HG02970 (cell line): Measurements from ENCODE around the gene LEMD2.

Source experiments
- ATAC-seq: cut with Tn5 transposase; IDR thresholded peaks from one replicate; pipeline ENCODE4 v1.9.1; 2021; ENCODE audit warnings: mild to moderate bottlenecking, moderate library complexity, moderate number of reproducible peaks; ENCODE audit not compliant: unreplicated experiment, low FRiP score

Gene LEMD2

DNA sequence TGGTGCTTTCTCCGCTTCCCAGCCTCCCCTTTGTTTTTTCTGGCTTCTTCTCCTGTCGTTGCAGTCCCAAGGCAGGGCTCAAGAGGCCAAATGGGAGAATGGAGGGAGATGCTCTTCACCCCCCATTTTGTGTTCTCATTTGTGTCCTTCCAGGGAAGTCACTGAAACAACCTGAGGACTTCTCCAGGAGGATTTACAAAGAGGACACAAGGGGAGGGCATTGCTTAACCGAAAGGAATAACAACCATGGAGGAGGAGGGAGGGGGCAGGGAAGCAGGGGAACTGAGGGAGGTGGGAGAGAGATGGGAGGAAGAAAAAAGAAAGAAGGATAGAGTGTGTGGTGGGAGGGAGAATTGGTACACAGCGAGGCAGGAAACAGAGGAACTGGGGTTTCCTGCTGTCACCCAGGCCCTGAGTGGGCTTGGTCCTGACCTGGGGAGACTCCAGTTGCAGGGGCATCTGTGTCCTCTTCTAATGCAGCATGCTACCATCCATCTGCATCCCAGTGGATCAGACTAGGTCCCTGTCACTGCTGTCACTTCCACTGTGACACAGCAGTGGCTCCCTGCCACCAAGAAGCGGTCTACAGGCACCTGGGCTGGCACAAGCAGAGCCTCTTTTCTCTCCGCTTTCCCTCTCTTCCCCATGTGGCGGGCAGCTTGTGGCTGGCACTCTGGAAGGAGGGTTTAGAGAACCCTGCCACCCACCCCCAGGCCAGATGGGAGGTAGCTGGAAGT, 32.0 kb upstream of the LEMD2 start:
- ATAC-seq = no peak

DNA sequence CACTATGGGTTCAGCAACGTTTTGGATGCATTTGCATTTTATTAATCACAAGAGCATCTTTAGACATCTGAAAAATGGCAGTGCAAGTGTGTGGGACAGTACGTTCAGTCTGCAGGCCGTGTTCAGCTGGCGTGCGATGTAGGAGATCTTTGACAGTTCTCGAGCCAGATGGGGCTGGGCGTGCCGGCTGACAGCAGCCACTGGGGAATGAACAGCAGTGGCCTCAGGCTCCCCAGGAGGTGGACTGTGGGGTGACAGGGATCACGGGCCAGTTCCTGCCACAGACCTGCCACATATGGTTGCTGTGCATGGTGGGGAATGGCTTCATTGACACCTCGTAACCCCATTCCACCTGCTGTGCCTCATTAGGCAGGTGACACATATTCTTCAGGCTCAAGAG, 31.3 kb upstream of the LEMD2 start:
- no peak for ATAC-seq

DNA sequence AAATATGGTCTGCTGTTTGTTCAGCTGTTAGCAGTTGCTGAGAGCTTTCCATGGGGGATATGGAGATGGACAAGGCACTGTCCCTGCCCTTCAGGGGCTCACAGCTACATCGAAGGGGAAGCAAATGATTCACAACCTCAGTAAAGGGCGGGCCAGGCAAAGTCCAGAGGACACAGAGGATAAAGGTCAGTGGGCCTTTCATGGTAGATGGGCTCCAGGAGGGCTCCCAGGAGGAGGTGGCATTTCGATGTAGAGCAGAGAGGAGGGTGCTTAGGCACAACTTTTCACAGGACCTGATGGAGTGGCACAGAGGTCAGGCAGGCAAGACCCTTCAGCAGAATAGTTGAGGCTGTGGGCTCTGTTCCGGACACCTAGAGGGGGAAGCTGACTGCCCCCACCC, 30.1 kb upstream of the LEMD2 start:
- no peak for ATAC-seq

DNA sequence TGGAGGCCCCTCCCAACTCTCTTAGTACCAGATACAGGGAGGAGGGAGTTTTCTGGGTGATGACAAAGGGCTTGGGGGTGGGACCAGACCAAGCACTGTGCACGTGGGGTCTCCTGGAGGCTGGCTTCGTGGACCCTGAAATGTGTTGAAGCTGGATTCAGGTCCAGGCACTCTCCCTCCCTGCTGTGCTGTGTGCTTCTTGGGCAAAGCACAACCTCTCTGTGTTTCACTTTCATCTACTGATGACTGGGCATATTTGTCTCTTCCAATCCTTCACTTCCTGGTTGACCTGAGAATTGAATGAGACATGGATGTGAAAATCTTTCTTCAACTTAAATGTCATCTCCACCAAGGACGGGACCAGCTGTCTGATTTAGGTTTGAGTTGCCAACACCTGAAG, 29.4 kb upstream of the LEMD2 start:
- no peak for ATAC-seq

DNA sequence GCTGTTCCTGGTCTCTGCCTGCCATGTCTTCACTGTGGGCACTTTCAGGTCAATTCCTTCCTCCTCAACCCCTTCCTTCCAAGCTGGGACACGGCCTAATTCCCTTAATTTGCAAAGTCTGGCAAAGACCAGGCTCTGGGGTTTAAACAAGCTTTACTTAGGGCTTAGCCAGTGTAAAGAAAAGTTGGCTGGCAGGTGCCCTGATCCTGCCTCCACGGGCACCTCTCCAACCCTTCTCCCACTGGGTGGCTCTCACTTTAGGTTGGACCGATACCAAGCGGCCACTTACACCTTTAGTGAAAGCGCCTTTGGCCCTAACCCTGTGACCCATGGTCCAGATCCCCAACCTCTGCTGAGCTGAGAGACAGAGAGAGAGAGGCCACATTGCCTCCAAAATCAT, 28.6 kb upstream of the LEMD2 start:
- ATAC-seq = no peak

DNA sequence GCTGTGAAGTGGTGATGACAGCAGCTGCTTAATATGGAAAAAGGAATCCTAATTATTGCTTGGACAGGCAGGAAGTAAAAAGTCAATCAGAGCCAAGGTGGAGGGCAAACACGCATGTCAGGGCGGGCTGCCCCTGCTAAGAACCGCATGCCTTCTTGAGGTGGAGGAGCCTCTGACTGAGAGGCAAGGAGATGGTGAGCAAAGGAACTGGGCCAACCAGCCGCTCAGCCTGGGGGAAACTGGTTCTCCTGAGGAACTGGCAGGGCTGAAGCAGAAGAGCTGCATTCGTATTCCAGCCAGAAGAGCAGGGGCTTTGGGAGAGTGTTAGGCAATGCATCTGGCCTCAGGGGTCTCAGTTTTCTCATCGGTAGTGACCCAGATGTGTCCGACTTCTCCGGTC, 28.0 kb upstream of the LEMD2 start:
- no peak for ATAC-seq

DNA sequence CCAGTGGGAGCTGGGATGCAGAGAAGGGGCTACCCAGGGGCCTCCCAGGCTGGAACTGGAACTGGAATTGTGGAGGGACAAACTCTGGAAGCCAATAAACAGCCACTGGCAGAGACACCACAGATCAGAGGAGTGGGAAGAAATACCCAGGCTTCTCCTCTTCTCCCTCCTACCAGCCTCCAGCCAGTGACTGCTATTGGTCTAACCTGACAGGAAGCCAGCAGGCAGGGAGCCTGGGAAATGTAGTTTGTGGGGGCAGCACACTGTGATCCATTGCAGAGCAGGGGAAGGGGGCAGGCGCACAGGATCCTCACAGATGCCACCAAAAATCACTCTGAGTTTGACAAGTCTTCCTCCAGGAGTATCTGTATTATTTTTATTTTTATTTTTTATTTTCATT, 26.9 kb upstream of the LEMD2 start:
- no peak for ATAC-seq

DNA sequence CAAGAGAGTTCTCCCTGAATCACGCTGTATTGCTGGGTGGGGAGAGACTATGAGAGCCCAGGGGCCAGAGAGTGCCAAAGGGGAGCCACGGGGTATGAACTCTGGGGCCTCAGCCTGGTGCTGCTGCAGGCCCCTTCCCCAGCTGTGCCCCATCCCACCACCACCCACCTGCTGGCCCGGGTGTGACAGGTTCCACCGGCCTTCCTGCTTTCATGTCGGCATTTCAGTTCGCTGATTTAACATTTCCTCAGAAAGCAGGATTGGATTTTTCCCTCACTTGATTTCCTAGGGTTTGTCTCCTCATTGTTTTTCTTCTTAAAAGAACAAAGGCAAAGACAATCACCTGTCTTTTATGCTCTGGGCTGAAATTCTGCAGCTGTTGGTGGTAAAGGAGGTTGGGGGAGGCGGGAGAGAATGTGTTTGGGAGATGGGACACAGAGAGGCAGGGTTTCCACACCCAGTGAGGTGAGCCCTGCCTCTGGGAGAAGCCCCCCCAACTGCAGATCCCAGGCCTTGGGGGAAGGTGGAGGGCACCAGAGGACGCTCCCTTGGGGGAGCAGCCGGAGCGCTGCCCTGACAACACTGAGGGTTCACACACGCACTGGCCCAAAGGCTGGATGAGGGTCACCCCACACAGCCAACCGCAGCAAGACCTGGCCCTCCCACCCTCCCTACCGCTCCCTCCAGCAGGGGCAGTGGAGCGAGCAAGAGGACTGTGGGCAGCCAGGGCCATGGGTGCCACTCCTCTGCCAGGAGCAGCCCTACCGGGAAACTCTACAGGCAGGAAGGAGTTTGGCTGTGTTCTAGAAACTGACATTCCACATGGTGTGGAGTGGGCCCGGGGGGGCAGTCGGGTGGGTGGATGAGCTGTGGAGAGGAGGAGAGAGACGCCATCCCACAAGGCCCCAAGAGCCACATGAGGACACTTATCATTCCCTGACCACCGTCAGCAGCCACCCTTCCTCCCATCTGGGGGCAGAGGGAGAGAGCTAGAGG, 25.4 kb upstream of the LEMD2 start:
- ATAC-seq = no peak

DNA sequence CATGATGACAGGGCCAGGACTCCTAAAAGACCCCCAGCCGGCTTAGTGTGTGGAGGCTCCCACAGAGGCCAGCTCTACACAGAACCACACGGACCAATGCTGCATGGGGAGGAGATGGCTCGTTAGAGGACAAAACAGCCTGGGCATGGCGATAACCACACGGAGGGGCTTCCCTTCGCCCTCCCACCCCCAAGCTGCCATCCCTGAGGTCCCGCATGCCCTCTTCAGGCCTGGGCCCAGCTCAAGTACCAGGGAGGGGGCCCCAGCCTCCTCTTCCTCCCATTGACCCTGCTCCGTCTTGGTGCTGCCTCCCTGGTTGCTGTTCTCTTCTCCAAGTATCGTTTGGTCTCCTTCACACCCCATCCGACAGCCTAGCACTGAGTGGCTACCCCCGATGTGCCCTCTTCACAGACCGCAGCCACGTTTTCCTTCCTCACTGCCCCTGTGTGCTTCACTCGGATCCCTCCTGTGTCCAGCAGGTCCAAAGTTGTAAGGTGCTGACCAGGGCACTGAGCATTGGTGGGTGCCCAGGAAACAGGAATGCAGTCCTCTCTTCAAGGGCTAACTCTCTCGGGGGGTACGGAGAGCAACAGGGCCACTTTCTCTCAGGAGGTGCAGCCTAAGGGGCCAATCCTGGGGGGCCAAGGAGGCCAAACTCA, 24.4 kb upstream of the LEMD2 start:
- no peak for ATAC-seq

DNA sequence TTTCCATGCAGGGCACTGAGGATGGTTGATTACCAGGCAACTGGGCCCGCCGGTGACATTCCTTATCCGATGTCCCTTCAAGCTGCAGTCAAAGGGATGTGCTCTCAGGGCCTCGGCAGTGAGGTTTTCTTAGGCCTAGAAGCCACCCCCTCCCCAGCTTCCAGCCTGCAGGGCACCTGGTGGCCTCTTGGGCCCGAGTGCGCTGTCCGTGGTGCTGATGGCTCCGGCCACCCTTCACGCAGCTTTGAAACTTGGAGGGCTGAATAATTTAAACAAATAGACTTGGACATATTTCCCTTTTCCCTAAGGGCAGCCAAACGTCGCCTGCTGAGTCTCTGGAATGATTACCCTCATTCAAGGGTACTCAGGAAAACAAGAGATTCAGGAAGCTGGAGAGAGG, 23.7 kb upstream of the LEMD2 start:
- no peak for ATAC-seq

DNA sequence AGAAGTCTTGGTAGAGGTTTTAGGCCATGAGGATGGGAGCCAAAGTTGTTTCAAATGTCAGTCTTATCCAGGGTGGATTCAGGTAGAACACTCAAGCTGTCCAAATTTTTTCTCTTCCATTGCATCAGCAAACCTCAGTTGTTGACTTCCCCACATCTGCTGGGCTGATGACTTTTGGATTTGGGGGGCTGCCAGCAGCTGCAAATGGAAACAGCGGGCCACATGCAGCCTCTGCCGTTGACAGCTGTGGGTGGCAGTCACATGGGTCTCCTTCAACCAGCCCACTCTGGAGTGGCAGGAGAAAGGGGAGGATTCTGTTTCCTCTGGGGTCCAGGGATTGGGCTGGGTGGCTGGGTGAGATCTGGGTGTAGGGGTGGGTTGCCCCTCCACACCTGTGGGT, 20.7 kb upstream of the LEMD2 start:
- ATAC-seq = no peak

DNA sequence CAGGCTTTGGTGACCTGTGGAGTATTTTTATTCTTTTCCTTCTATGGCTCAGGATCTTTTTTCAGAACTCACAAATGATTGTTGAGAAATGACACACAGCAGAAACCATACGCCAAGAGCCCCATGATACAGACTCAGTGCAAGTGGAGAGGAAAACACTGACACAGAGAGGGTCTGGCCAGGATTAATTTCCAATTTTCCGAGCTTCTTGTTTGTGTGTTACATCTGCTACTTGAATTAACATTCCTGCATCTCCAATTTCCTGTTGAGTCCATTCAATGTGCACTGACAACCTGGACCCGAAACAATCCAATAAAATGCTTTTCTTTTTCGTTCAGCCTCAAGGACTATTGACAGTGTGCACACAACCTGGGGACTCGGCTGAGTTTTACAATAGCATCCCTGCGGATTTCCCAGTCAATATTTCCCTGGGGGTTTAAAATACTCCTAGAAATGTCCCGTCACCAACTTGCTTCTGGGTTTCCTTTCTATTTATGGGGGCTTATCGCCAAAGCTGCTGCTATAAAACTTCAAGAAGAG, 19.8 kb upstream of the LEMD2 start:
- no peak for ATAC-seq

DNA sequence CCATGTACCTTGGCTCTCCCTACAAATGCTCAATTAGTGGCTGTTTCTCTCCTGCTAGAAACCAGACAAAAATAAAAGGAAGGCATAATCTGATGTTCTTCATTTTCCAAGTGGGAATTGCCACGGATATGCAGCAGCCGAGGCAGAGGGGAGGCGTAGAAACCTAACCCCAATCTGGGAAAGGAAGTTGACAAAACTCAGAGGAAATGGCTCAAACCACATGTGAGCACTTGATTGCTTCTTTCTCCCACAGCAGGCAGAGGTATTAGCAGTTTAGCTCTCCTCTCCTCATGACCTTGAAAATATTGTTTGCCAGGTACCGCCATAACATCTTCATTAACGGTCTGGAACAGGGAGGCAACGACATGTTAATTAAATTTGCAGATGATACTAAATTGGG, 18.7 kb upstream of the LEMD2 start:
- ATAC-seq = no peak

DNA sequence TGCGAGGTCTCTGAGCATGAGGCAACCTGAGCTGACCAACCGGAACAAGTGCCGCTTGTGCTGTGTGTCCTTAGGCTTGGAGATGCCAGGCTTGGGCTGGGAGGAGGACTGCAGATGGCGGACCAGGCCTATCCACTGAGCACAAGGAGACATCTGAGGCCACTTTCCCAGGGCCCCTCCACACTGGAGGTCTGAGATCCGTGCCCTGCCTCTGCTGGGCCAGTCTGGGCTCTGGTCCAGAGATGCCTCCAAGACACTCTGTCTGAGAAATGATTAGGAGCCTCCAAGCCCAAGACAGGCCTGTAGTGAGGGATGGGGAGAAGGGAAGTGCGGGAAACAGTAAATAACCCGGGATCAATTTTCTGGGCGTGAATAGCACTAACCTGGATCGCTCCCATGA, 17.9 kb upstream of the LEMD2 start:
- no peak for ATAC-seq

DNA sequence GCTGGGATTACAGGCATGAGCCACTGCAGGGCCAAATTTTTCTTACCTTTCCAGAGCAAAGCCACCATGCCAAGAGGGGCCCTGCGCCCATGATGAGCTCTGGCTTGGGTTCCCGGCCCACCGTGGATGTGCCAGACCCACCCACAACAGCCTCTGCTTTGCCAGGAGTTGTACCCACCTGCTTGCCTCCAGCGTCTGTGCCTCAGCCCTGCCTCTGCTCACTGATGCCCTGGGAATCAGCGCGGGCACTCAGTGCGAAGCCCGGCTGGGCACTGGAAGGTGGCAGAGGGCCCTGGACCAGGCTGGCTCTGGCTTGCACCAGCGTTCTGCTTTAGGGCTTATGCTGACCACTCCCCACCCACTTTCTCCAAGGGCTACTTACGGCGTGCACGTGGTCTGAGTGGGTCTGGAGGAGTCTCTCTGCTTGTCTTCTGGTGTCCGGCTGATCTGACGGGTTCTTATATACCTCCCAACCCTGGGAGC, 14.7 kb upstream of the LEMD2 start, which contains the start of gene MLN:
Gene MLN (minus strand): TSS at position 433 of the 483 bp plus-strand sequence. CDS start 2,840 bp downstream, outside the sequence.
- ATAC-seq = no peak

DNA sequence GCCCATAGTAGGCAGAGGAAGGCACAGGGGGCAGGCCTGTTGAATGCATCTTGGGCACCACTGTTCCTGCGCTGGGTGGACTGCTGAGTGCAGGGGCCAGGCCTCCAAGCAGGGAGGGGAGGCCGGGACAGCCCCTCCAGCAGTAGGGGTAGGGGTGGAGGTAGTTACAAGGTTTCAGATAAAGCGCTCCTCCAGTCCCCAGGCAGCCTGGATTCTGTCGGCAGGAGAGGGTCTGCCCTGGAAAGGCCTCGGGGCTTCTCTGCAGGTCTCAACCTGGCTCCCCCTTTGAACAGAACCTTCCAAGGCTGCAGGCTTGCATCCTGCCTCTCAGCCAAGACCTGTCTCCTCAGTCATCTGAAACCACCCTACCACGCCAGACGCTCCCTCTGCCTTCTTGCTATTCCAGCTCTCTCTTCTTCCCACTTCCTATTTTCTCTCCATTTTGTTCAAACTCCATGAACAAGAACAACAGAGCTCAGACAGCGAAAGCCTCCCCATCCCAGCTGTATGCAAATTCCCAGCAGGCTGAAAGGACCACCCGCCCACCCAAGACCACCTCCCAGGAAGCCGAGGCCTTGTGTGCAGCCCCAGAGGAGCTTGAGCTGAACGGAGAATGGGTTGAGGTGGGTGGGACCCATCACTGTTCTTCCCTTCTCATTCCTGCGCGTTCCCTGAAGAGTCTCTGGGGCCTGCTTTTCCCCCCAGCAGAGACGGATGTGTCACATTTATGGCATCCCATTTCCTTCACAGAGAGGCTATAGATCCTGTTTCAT, 13.4 kb upstream of the LEMD2 start:
- no peak for ATAC-seq

DNA sequence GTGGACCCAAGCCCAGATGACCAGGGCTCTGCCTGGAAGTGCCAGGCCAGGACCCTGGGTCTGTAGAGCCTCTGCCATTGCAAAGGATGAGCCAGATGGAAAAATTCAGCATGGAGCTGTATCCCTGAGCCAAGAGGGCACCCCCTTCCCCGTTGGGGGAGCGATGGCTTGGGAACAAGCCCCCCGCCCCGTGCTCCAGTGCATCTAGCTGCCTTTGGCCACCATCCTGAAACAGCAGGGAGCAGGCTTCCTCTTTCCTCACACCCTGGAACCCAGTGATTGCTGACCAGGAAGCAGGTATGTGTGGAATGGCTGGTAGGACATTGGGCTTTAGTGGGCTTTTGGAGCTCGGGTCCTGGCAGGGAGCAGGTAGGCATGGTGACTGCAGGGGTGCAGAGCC, 12.7 kb upstream of the LEMD2 start:
- ATAC-seq = no peak

DNA sequence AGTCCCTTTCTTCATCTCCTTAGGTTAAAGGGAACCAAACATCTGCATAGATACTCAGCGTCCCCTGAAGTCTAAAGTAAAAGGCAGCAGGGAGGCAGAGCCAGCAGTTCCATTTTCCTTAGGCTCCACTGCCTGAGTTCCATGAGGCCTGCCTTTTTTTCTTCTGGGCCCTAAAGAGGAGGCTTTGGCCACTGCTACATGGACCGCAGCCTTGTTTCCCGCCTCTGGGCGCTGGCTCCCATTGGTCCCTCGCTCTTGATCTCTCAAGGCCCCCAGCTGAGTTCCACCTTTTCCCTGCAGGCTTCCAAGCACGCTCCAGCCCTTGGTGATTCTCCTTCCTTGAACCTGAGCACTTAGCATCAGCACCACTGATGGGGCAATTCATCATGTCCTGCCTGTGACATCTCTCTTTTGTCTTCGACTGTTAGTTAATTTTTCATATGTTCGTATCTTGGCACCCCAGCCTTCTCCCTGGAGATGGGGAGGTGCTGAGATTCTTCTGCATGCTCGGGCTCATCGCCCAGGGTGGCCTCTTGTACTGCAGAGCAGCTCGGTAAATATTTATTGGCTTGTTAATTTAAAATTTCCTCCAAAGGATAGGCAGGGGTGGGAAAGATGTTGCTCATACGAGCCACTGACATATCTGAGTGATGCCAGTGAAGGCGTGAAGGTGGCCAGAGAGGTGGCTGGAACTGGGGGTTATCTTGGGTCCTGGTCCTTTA, 11.5 kb upstream of the LEMD2 start:
- no peak for ATAC-seq

DNA sequence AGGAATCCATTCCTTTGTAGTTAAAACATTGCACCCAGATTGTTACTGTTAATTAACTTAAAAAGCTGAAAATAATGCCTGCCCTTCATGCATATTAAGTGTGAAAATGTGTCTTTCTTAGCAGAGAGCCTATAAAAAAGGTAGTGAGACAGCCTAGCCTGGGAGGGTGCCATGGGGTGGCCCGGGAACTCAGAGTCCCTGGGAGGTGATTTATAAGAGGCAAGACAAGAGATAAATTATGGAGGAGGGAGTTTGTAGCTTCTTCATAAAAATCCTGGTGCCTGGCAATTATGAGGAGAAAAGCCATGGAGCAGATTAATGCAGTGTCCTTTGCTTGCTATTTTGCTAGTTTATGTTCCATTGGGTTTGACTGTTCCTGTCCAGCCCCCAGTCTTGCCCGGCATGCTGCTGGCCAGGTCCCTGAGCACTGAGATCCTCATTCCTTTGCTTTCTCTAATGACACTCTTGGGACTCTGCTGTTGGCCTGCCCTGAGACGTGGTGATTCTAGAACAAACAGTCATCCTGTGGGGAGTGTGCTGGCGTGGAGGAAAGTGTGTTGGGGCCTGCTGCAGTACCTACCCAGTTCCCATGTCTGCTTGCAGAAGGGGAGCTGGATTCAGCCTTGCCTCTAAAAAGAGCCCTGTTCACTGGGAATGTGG, 10.7 kb upstream of the LEMD2 start:
- ATAC-seq = no peak
